Measurements from ENCODE around the gene EXOSC5. TPM values are rescaled to one million over a fixed set of nuclear protein-coding genes. Genes with fewer than 3 reads are reported as not detected.
A peak's percentile ranks its signal among the peaks of the same experiment; 100 is the strongest.

Gene EXOSC5
- total RNA-seq, 1 donor from 2014 or later, result 15.4 TPM

DNA sequence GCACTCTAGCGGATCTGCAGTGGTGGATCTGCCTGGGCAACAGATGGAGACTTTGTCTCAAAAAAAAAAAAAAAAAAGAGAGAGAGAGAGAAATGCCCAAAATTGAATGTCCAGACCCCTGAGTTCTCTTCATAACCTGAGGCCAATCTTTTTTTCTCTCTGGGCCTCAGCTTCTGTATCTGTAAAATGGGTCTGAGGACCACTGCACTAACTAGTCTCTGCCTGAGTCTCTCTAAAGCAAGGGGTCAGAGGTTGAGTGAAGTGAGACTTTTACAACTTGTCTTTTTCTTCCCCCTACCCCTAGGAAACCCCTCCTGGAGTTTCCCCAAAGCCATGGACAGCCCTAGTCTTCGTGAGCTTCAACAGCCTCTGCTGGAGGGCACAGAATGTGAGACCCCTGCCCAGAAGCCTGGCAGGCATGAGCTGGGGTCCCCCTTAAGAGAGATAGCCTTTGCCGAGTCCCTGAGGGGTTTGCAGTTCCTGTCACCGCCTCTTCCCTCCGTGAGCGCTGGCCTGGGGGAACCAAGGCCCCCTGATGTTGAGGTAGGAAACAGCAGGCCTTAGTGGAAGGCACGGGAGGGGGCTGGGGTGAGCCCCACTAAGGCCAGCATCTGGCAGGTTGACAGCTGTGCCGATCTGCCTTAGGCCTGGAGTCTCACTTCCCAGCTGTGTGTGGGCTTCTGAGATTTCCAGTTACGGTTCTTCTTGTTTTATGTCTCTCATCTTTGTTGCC, 19.0 kb downstream of the EXOSC5 start:
- no peaks in the 10 kb centered on the region for H3K9me3 Mint-ChIP-seq (ENCODE audit: low read depth)
- no peaks in the 10 kb centered on the region for H3K36me3 Mint-ChIP-seq (ENCODE audit: insufficient read depth)
- H3K4me1 Mint-ChIP-seq (ENCODE audit: low read depth), result peaks cover 8% of the 10 kb centered on the region
- no peak overlapping the region for H3K4me3 Mint-ChIP-seq (ENCODE audit: low read depth)
- no peak for DNase-seq (ENCODE audit: low spot score, unreplicated experiment)
- H3K27me3 Mint-ChIP-seq, result no peaks in the 10 kb centered on the region
- H3K27ac Mint-ChIP-seq, result peak overlapping the region; percentile 41
- peak; percentile 27 for TF ChIP-seq CTCF (IDR thresholded peaks at IDR 0.05; ENCODE audit: unreplicated experiment)

DNA sequence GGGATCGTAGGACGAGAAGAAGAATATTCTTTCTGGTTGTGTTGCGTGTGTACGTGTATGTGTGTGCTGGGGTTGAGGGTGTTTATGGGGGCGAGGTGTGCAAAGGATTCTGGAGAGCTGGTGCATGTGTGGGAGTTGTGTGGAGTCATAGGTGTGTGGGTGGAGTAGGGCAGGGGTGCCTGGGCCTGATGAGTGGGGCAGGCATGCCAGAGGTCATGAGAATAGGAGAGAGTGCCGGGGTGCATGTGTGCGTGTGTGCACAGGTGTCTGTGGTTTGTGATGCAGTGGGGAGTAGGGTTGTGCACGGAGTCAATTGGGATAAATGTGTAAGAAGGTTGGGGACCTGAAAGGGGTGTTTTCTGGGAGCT, 20.2 kb downstream of the EXOSC5 start:
- no peaks in the 10 kb centered on the region for H3K27me3 Mint-ChIP-seq
- DNase-seq (ENCODE audit: low spot score, unreplicated experiment), result no peak
- no peak for TF ChIP-seq CTCF (IDR thresholded peaks at IDR 0.05; ENCODE audit: unreplicated experiment)
- no peaks in the 10 kb centered on the region for H3K9me3 Mint-ChIP-seq (ENCODE audit: low read depth)
- peak overlapping the region; percentile 48 for H3K27ac Mint-ChIP-seq
- peak overlapping the region; percentile 61 for H3K4me3 Mint-ChIP-seq (ENCODE audit: low read depth)
- no peaks in the 10 kb centered on the region for H3K36me3 Mint-ChIP-seq (ENCODE audit: insufficient read depth)
- peaks cover 8% of the 10 kb centered on the region for H3K4me1 Mint-ChIP-seq (ENCODE audit: low read depth)

DNA sequence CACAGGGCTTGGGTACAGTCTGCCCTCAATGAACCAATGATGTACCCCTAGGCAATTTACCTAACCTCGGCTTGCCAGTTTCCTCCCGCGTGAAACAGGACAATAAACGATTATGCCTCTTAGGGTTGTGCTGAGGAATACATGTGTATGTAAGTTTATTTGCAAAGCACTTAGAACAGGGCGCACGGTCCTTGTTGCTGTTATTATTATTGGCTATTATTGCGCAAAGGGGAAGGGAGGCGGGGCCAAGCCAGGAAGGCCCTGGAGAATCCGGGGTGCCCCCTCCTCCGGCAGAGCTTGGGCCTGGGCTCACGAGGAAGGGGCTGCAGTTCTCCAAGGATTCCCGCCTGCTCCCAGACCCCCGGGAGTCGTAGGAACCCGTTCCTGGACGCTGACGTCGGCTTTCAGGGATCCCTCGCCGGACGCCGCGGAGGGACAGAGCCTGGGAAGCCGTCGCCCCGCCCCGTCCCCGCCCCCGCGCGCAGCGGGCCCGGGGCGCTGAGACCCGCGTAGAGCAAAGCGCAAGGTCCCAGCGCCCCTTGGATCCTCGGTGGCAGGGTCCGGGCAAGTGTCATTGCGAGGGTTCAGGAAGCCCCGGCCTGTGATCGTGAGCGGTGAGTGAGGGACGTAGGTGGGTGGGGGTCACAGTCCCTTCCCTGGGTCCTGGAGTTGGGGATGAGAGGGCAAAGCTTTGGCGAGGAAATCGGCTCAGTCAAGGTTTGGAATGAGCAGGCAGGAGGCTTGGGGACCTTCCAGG, 20.7 kb downstream of the EXOSC5 start, which contains the start of gene TMEM91:
TMEM91 (plus strand) TSS at position 293 of the 757 bp plus-strand sequence. CDS start 1,777 bp downstream, outside the sequence.
- peak within 1 kb of the TSS; percentile 61 for H3K4me3 Mint-ChIP-seq (ENCODE audit: low read depth)
- H3K9me3 Mint-ChIP-seq (ENCODE audit: low read depth), result no peaks in the 10 kb centered on the region
- no peak for DNase-seq (ENCODE audit: low spot score, unreplicated experiment)
- no peaks in the 10 kb centered on the region for H3K36me3 Mint-ChIP-seq (ENCODE audit: insufficient read depth)
- H3K27me3 Mint-ChIP-seq, result no peaks in the 10 kb centered on the region
- H3K4me1 Mint-ChIP-seq (ENCODE audit: low read depth), result peaks cover 8% of the 10 kb centered on the region
- peak within 1 kb of the TSS; percentile 60 for H3K27ac Mint-ChIP-seq
- no peak for TF ChIP-seq CTCF (IDR thresholded peaks at IDR 0.05; ENCODE audit: unreplicated experiment)

- no peak overlapping the region for H3K27ac Mint-ChIP-seq
- DNase-seq (ENCODE audit: low spot score, unreplicated experiment), result no peak
Measured at GRCh38 chr19:41373993-41374392, 23.2 kb downstream of the EXOSC5 start.

More at GRCh38 chr19:41373993-41374392, 23.2 kb downstream of the EXOSC5 start:
- Mint-ChIP-seq H3K27me3 (no peaks in the 10 kb centered on the region), H3K36me3 (ENCODE audit: insufficient read depth) (no peaks in the 10 kb centered on the region), H3K9me3 (ENCODE audit: low read depth) (no peaks in the 10 kb centered on the region), H3K4me1 (ENCODE audit: low read depth) (peaks cover 8% of the 10 kb centered on the region), H3K4me3 (ENCODE audit: low read depth) (no peak overlapping the region)
- TF ChIP-seq CTCF (IDR thresholded peaks at IDR 0.05; ENCODE audit: unreplicated experiment), result no peak

All from progenitor cell of endocrine pancreas (in vitro differentiated cells).